ENCODE data around the gene STC2.

Gene STC2

GRCh38 chr5:173309731-173310130 is 18.5 kb downstream of the STC2 start:
- H3K4me2 ChIP-seq (ENCODE audit: low read length), result no peak overlapping the region
- no peak overlapping the region for H3K27ac ChIP-seq (ENCODE audit: low read depth, low read length, poor library complexity, severe bottlenecking)
- H3K9me2 ChIP-seq (ENCODE audit: low read depth, low read length), result no peaks in the 10 kb centered on the region
- TF ChIP-seq CTCF (IDR thresholded peaks at IDR 0.05; ENCODE audit: low read length) (no peak), EZH2 (IDR thresholded peaks at IDR 0.05; ENCODE audit: borderline replicate concordance, low read length) (no peak)
- H3K27me3 ChIP-seq (ENCODE audit: insufficient read depth, low read length), result no peaks in the 10 kb centered on the region
- H3K9me3 ChIP-seq (ENCODE audit: low read length), result 0 out of 2 replicates have a peak, but pooled peaks cover 3% of the 10 kb centered on the region
- H3K9ac ChIP-seq (ENCODE audit: low read length), result no peak overlapping the region
- no peaks in the 10 kb centered on the region for H4K20me1 ChIP-seq (ENCODE audit: insufficient read depth, low read length)
- H3F3A ChIP-seq (ENCODE audit: insufficient read depth, low read length), result no peaks in the 10 kb centered on the region
- H3K79me2 ChIP-seq (ENCODE audit: insufficient read depth, low read length), result no peaks in the 10 kb centered on the region
- no peaks in the 10 kb centered on the region for H3K4me1 ChIP-seq (ENCODE audit: insufficient read depth, low read length, severe bottlenecking)
- no peak overlapping the region for H2AFZ ChIP-seq (ENCODE audit: low read length)
- H3K36me3 ChIP-seq (ENCODE audit: insufficient read depth, low read length), result no peaks in the 10 kb centered on the region
- no peak overlapping the region for H3K4me3 ChIP-seq (ENCODE audit: low read depth, low read length, poor library complexity, severe bottlenecking)

GRCh38 chr5:173308226-173308625 is 20.0 kb downstream of the STC2 start:
- H3K4me1 ChIP-seq (ENCODE audit: insufficient read depth, low read length, severe bottlenecking), result no peaks in the 10 kb centered on the region
- TF ChIP-seq CTCF (IDR thresholded peaks at IDR 0.05; ENCODE audit: low read length), result no peak
- TF ChIP-seq EZH2 (IDR thresholded peaks at IDR 0.05; ENCODE audit: borderline replicate concordance, low read length), result no peak
- H3K79me2 ChIP-seq (ENCODE audit: insufficient read depth, low read length), result no peaks in the 10 kb centered on the region
- H3F3A ChIP-seq (ENCODE audit: insufficient read depth, low read length), result no peaks in the 10 kb centered on the region
- H2AFZ ChIP-seq (ENCODE audit: low read length), result no peak overlapping the region
- 0 out of 2 replicates have a peak, but pooled peaks cover 3% of the 10 kb centered on the region for H3K9me3 ChIP-seq (ENCODE audit: low read length)
- no peaks in the 10 kb centered on the region for H3K27me3 ChIP-seq (ENCODE audit: insufficient read depth, low read length)
- H3K4me3 ChIP-seq (ENCODE audit: low read depth, low read length, poor library complexity, severe bottlenecking), result no peak overlapping the region
- no peak overlapping the region for H3K4me2 ChIP-seq (ENCODE audit: low read length)
- no peak overlapping the region for H3K9ac ChIP-seq (ENCODE audit: low read length)
- H3K9me2 ChIP-seq (ENCODE audit: low read depth, low read length), result no peaks in the 10 kb centered on the region
- no peak overlapping the region for H3K27ac ChIP-seq (ENCODE audit: low read depth, low read length, poor library complexity, severe bottlenecking)
- H4K20me1 ChIP-seq (ENCODE audit: insufficient read depth, low read length), result no peaks in the 10 kb centered on the region
- no peaks in the 10 kb centered on the region for H3K36me3 ChIP-seq (ENCODE audit: insufficient read depth, low read length)

- H3F3A ChIP-seq (ENCODE audit: insufficient read depth, low read length), result no peaks in the 10 kb centered on the region
- H4K20me1 ChIP-seq (ENCODE audit: insufficient read depth, low read length), result no peaks in the 10 kb centered on the region
- no peak overlapping the region for H3K4me3 ChIP-seq (ENCODE audit: low read depth, low read length, poor library complexity, severe bottlenecking)
- no peak overlapping the region for H3K4me2 ChIP-seq (ENCODE audit: low read length)
- H3K79me2 ChIP-seq (ENCODE audit: insufficient read depth, low read length), result no peaks in the 10 kb centered on the region
- H3K9me3 ChIP-seq (ENCODE audit: low read length), result 0 out of 2 replicates have a peak, but pooled peaks cover 3% of the 10 kb centered on the region
- H3K9me2 ChIP-seq (ENCODE audit: low read depth, low read length), result no peaks in the 10 kb centered on the region
- H3K27ac ChIP-seq (ENCODE audit: low read depth, low read length, poor library complexity, severe bottlenecking), result no peak overlapping the region
- H3K9ac ChIP-seq (ENCODE audit: low read length), result no peak overlapping the region
- H3K36me3 ChIP-seq (ENCODE audit: insufficient read depth, low read length), result no peaks in the 10 kb centered on the region
- H2AFZ ChIP-seq (ENCODE audit: low read length), result no peak overlapping the region
- no peaks in the 10 kb centered on the region for H3K4me1 ChIP-seq (ENCODE audit: insufficient read depth, low read length, severe bottlenecking)
- no peaks in the 10 kb centered on the region for H3K27me3 ChIP-seq (ENCODE audit: insufficient read depth, low read length)
- TF ChIP-seq EZH2 (IDR thresholded peaks at IDR 0.05; ENCODE audit: borderline replicate concordance, low read length), result no peak
- no peak for TF ChIP-seq CTCF (IDR thresholded peaks at IDR 0.05; ENCODE audit: low read length)
Observed at GRCh38 chr5:173307695-173308094, 20.5 kb downstream of the STC2 start.
